Smooth muscle cell (in vitro differentiated cells): ENCODE data around the gene AGAP1. TPM values are rescaled to one million over a fixed set of nuclear protein-coding genes. Genes with fewer than 3 reads are reported as not detected.
"Not testable (repeated sequence)": the region's sequence is repeated elsewhere in the genome, so short reads cannot be mapped to it uniquely, and the experiment has no call there.

Source experiments
- DNase-seq: peaks from one replicate; lab custom pipeline; 2025; ENCODE audit not compliant: unreplicated experiment; lab: John Stamatoyannopoulos, UW
- H2AFZ ChIP-seq: fragments of 200-600 bp; sonication (generic); 2 replicates; pipeline ENCODE4 v1.6.0; 2016; ENCODE audit warnings: antibody characterized with exemption, low read depth, mild to moderate bottlenecking
- H3F3A ChIP-seq: fragments of 200-600 bp; sonication (generic); 2 replicates; pipeline ENCODE4 v1.6.0; 2017; ENCODE audit warnings: antibody characterized with exemption, low read depth
- H3K27ac ChIP-seq: fragments of 200-600 bp; sonication (generic); 2 replicates; pipeline ENCODE4 v1.5.1; 2016; ENCODE audit warnings: low read depth, mild to moderate bottlenecking
- H3K27me3 ChIP-seq: fragments of 200-600 bp; sonication (generic); 2 replicates; pipeline ENCODE4 v1.6.1; 2016; ENCODE audit warnings: low read depth, mild to moderate bottlenecking
- H3K36me3 ChIP-seq: fragments of 200-600 bp; sonication (generic); 2 replicates; pipeline ENCODE4 v1.5.1; 2016; ENCODE audit warnings: low read depth
- H3K4me1 ChIP-seq: fragments of 200-600 bp; sonication (generic); 2 replicates; pipeline ENCODE4 v1.5.1; 2016; ENCODE audit warnings: low read depth
- H3K4me2 ChIP-seq: fragments of 200-600 bp; sonication (generic); 2 replicates; pipeline ENCODE4 v1.6.0; 2016; ENCODE audit warnings: mild to moderate bottlenecking
- H3K4me3 ChIP-seq: fragments of 200-600 bp; sonication (generic); 2 replicates; pipeline ENCODE4 v1.5.1; 2016; ENCODE audit warnings: mild to moderate bottlenecking
- H3K79me2 ChIP-seq: fragments of 200-600 bp; sonication (generic); 2 replicates; pipeline ENCODE4 v1.6.0; 2016; ENCODE audit warnings: low read depth, mild to moderate bottlenecking
- H3K9ac ChIP-seq: fragments of 200-600 bp; sonication (generic); 2 replicates; pipeline ENCODE4 v1.6.0; 2016; ENCODE audit warnings: low read depth
- H3K9me3 ChIP-seq: fragments of 200-600 bp; sonication (generic); replicated peaks from 2 replicates; pipeline ENCODE4 v1.5.1; 2016; ENCODE audit warnings: low read depth
- H4K20me1 ChIP-seq: fragments of 200-600 bp; sonication (generic); 2 replicates; pipeline ENCODE4 v1.6.0; 2016; ENCODE audit warnings: low read depth
- CTCF ChIP-seq: fragments of 200-600 bp; sonication (generic); IDR thresholded peaks from 2 replicates; pipeline ENCODE4 v1.5.1; 2017; ENCODE audit warnings: borderline replicate concordance, mild to moderate bottlenecking, antibody characterized with exemption; ENCODE audit not compliant: insufficient read depth, poor library complexity, severe bottlenecking
- WGBS: methylation state at CpG from one replicate; pipeline ENCODE4 v1.1.7; 2016; ENCODE audit warnings: low lambda C conversion rate; 5-methylcytosine and 5-hydroxymethylcytosine counted together
- polyA plus RNA-seq: library from polyadenylated mRNA; unstranded; fragments of >200 nt; fragmentation: Nextera tagmentation; extraction: Ambion mirVana; gene quantifications from 2 replicates; pipeline ENCODE4 v1.2.1, GENCODE V29; 2016
- total RNA-seq: library from RNA; depleted of rRNA; stranded (reverse); fragments of >200 nt; gene quantifications from 2 replicates; pipeline ENCODE4 v1.2.3, GENCODE V29; 2014

The AGAP1 gene
- total and polyA plus RNA-seq, 2 experiments from 2014 or later, result 3.9 to 9.8 TPM

GRCh38 chr2:236133410-236134012 is 639.7 kb downstream of the AGAP1 start:
- H3K4me3 ChIP-seq, result no peak overlapping the region
- H3K27me3 ChIP-seq, result no peaks in the 10 kb centered on the region
- no peak overlapping the region for H3K27ac ChIP-seq

GRCh38 chr2:236136538-236136937 is 642.7 kb downstream of the AGAP1 start:
- DNase-seq, result no peak
- Histone ChIP-seq H4K20me1 (no peaks in the 10 kb centered on the region), H3K4me1 (no peaks in the 10 kb centered on the region), H3K27ac (no peak overlapping the region), H3F3A (no peaks in the 10 kb centered on the region), H3K4me3 (no peak overlapping the region), H2AFZ (no peak overlapping the region), H3K4me2 (no peak overlapping the region), H3K36me3 (no peaks in the 10 kb centered on the region), H3K9ac (no peak overlapping the region), H3K27me3 (peaks cover under 1% of the 10 kb centered on the region), H3K79me2 (no peaks in the 10 kb centered on the region), H3K9me3 (no peaks in the 10 kb centered on the region)
- no peak for TF ChIP-seq CTCF
- 95% methylated on average over 19 of the region's 19 CpGs for WGBS

More at GRCh38 chr2:236133410-236134012, 639.7 kb downstream of the AGAP1 start:
- DNase-seq, result no peak
- Histone ChIP-seq H4K20me1 (no peaks in the 10 kb centered on the region), H3K4me2 (no peak overlapping the region), H3K36me3 (no peaks in the 10 kb centered on the region), H3F3A (no peaks in the 10 kb centered on the region), H3K79me2 (no peaks in the 10 kb centered on the region), H3K9me3 (no peaks in the 10 kb centered on the region), H3K9ac (no peak overlapping the region), H3K4me1 (no peaks in the 10 kb centered on the region), H2AFZ (no peak overlapping the region)
- WGBS, result 97% methylated on average over 10 of the region's 12 CpGs
- TF ChIP-seq CTCF, result no peak

GRCh38 chr2:236137066-236137465 is 643.2 kb downstream of the AGAP1 start:
- 97% methylated on average over 10 of the region's 10 CpGs for WGBS
- no peak for TF ChIP-seq CTCF
- Histone ChIP-seq H3K9me3 (no peaks in the 10 kb centered on the region), H3K4me1 (no peaks in the 10 kb centered on the region), H3K4me3 (no peak overlapping the region), H3K27me3 (peaks cover 2% of the 10 kb centered on the region), H3K27ac (no peak overlapping the region), H4K20me1 (no peaks in the 10 kb centered on the region), H3K36me3 (no peaks in the 10 kb centered on the region), H3K79me2 (no peaks in the 10 kb centered on the region), H3K4me2 (no peak overlapping the region), H3F3A (no peaks in the 10 kb centered on the region), H2AFZ (no peak overlapping the region), H3K9ac (no peak overlapping the region)
- DNase-seq, result no peak

- H2AFZ ChIP-seq, DNase-seq, H3K4me1 ChIP-seq, H3K9ac ChIP-seq, H3K27ac ChIP-seq, H4K20me1 ChIP-seq, H3K36me3 ChIP-seq, H3K9me3 ChIP-seq, H3F3A ChIP-seq, H3K4me3 ChIP-seq, H3K4me2 ChIP-seq, H3K79me2 ChIP-seq: not testable (repeated sequence)
- peaks cover 15% of the 10 kb centered on the region for H3K27me3 ChIP-seq
- WGBS, result 94% methylated on average over 11 of the region's 11 CpGs
Measured at GRCh38 chr2:236141616-236142015, 647.8 kb downstream of the AGAP1 start.
